Right atrium auricular region (tissue), 2 donors: ENCODE data around the gene HDAC11. TPM values are rescaled to one million over a fixed set of nuclear protein-coding genes. Genes with fewer than 3 reads are reported as not detected.

ENCODE experiments used
- DNase-seq: peaks from one replicate; pipeline ENCODE4 v3.0.0-alpha.2; 2019; ENCODE audit warnings: low spot score
- H3K27ac ChIP-seq, 2 donors: fragments of 200-600 bp; sonication (generic); 1 replicate in 1 of 2; 2 replicates in 1 of 2; pipeline ENCODE4 v1.5.1; 2016 to 2019
- H3K27me3 ChIP-seq, 2 donors: fragments of 200-600 bp; sonication (generic); one replicate each; pipeline versions ENCODE4 v1.5.1 to v1.6.0; 2017 to 2019
- H3K36me3 ChIP-seq: fragments of 200-600 bp; sonication (generic); one replicate; pipeline ENCODE4 v1.5.1; 2016
- H3K4me1 ChIP-seq, 2 donors: fragments of 200-600 bp; sonication (generic); one replicate each; pipeline versions ENCODE4 v1.5.1 to v1.6.0; 2017 to 2019
- H3K4me3 ChIP-seq, 2 donors: fragments of 200-600 bp; sonication (generic); 1 replicate in 1 of 2; 2 replicates in 1 of 2; pipeline ENCODE4 v1.5.1; 2017 to 2019; ENCODE audit warnings: mild to moderate bottlenecking in 1 of 2, moderate library complexity in 1 of 2
- H3K9me3 ChIP-seq, 2 donors: fragments of 200-600 bp; sonication (generic); one replicate each; pipeline ENCODE4 v1.5.1; 2019
- total RNA-seq, 2 donors: library from RNA; depleted of rRNA; stranded (reverse); fragments of >200 nt; gene quantifications; one replicate each; pipeline ENCODE4 v1.1.0, GENCODE V29; 2016
- TF ChIP-seq, protein P1 (sequence below), 2 donors: fragments of 200-600 bp; sonication (generic); IDR thresholded peaks; one replicate each; pipeline ENCODE4 v1.5.1; 2019; ENCODE audit warnings: antibody characterized with exemption in 2 of 2

The HDAC11 gene
- total RNA-seq, 2 donors from 2014 or later, result 30.6 to 30.7 TPM

GRCh38 chr3:13555753-13556152, 75.6 kb downstream of the HDAC11 start:
- H3K27ac ChIP-seq, result peak overlapping the region; percentile 28 to 32
- DNase-seq, result no peak
- TF ChIP-seq, protein P1, sequence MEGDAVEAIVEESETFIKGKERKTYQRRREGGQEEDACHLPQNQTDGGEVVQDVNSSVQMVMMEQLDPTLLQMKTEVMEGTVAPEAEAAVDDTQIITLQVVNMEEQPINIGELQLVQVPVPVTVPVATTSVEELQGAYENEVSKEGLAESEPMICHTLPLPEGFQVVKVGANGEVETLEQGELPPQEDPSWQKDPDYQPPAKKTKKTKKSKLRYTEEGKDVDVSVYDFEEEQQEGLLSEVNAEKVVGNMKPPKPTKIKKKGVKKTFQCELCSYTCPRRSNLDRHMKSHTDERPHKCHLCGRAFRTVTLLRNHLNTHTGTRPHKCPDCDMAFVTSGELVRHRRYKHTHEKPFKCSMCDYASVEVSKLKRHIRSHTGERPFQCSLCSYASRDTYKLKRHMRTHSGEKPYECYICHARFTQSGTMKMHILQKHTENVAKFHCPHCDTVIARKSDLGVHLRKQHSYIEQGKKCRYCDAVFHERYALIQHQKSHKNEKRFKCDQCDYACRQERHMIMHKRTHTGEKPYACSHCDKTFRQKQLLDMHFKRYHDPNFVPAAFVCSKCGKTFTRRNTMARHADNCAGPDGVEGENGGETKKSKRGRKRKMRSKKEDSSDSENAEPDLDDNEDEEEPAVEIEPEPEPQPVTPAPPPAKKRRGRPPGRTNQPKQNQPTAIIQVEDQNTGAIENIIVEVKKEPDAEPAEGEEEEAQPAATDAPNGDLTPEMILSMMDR (IDR thresholded peaks at IDR 0.05), result no peak
- no peaks in the 10 kb centered on the region for H3K9me3 ChIP-seq
- H3K4me3 ChIP-seq, result no peak overlapping the region
- no peaks in the 10 kb centered on the region for H3K36me3 ChIP-seq
- H3K27me3 ChIP-seq, result no peaks in the 10 kb centered on the region
- H3K4me1 ChIP-seq, result peaks cover 0 to 56% of the 10 kb centered on the region in 2 donors

Other genes with a start within 250 kb of the HDAC11 start
- gene NUP210, start 60.0 kb upstream of the HDAC11 start, total RNA-seq, result 1 to 10 TPM; 4.4 to 4.5 TPM
- gene FBLN2, start 68.8 kb downstream of the HDAC11 start, total RNA-seq, result 100 to 1,000 TPM; 122 to 185 TPM